PC-9 (cell line): ENCODE measurements around the gene MAP4. TPM values are rescaled to one million over a fixed set of nuclear protein-coding genes. Genes with fewer than 3 reads are reported as not detected.

ENCODE experiments used
- BruUV-seq: library from RNA; stranded (reverse); fragments of 400-500 nt; replicated peaks from 2 replicates; lab custom pipeline; 2021; lab: Mats Ljungman, UMichigan
- CTCF ChIA-PET: fragments of 300-600 bp; sonication (Branson Sonifier 250); formaldehyde crosslinking; loops from one replicate; lab custom pipeline; 2022; ENCODE audit warnings: antibody characterized with exemption; lab: Charles Lee
- POLR2A ChIA-PET: fragments of 300-600 bp; sonication (Branson Sonifier 250); formaldehyde crosslinking; loops from one replicate; lab custom pipeline; 2022; ENCODE audit warnings: antibody characterized with exemption; ENCODE audit not compliant: unreplicated experiment; lab: Charles Lee
- DNase-seq, 2 experiments: peaks; one replicate each; pipeline versions ENCODE4 v3.0.0 to v3.0.0-alpha.2; 2015 to 2022; ENCODE audit warnings: mixed read lengths in 1 of 2
- H2AFZ ChIP-seq: fragments of 200-600 bp; sonication (generic); 2 replicates; pipeline ENCODE4 v1.8.1; 2017; ENCODE audit warnings: antibody characterized with exemption
- H3F3A ChIP-seq: fragments of 200-600 bp; sonication (generic); 2 replicates; pipeline ENCODE4 v1.8.1; 2017; ENCODE audit warnings: antibody characterized with exemption, mild to moderate bottlenecking, low read depth; ENCODE audit not compliant: insufficient read depth
- H3K27ac ChIP-seq: fragments of 200-600 bp; sonication (generic); 2 replicates; pipeline ENCODE4 v1.6.1; 2016; ENCODE audit warnings: mixed run types
- H3K27me3 ChIP-seq: fragments of 200-600 bp; sonication (generic); 2 replicates; pipeline ENCODE4 v1.6.1; 2016; ENCODE audit warnings: low read depth, mixed run types; ENCODE audit not compliant: insufficient read depth
- H3K36me3 ChIP-seq: fragments of 200-600 bp; sonication (generic); 2 replicates; pipeline ENCODE4 v1.6.1; 2016; ENCODE audit warnings: low read depth, mixed run types
- H3K4me1 ChIP-seq: fragments of 200-600 bp; sonication (generic); replicated peaks from 2 replicates; pipeline ENCODE4 v1.6.1; 2016; ENCODE audit warnings: mixed run types; ENCODE audit not compliant: insufficient read depth
- H3K4me2 ChIP-seq: fragments of 200-600 bp; sonication (generic); 2 replicates; pipeline ENCODE4 v1.6.1; 2017; ENCODE audit warnings: mixed run types
- H3K4me3 ChIP-seq: fragments of 200-600 bp; sonication (generic); 2 replicates; pipeline ENCODE4 v1.6.1; 2016; ENCODE audit warnings: mixed run types
- H3K79me2 ChIP-seq: fragments of 200-600 bp; sonication (generic); 2 replicates; pipeline ENCODE4 v1.6.1; 2017; ENCODE audit warnings: low read depth, mixed run types
- H3K9me2 ChIP-seq: fragments of 200-600 bp; sonication (generic); 2 replicates; pipeline ENCODE4 v1.8.1; 2017; ENCODE audit warnings: mild to moderate bottlenecking; ENCODE audit not compliant: insufficient read depth
- H3K9me3 ChIP-seq: fragments of 200-600 bp; sonication (generic); 2 replicates; pipeline ENCODE4 v1.8.1; 2016; ENCODE audit warnings: low read depth; ENCODE audit not compliant: insufficient read depth
- H4K20me1 ChIP-seq: fragments of 200-600 bp; sonication (generic); 2 replicates; pipeline ENCODE4 v1.8.1; 2017; ENCODE audit not compliant: insufficient read depth
- CTCF ChIP-seq: fragments of 200-600 bp; sonication (generic); conservative IDR thresholded peaks from 2 replicates; pipeline ENCODE4 v1.6.1; 2017; ENCODE audit warnings: mixed run types, antibody characterized with exemption, mild to moderate bottlenecking, moderate library complexity
- EZH2 ChIP-seq: fragments of 200-600 bp; sonication (generic); IDR thresholded peaks from 2 replicates; pipeline ENCODE4 v1.8.0; 2017; ENCODE audit warnings: antibody characterized with exemption, low read depth
- intact Hi-C: fragments of 100-400 bp; cut with micrococcal nuclease; formaldehyde crosslinking; loops from one replicate; pipeline ENCODE4 v1.10.0; 2022; ENCODE audit not compliant: unreplicated experiment
- total RNA-seq: library from RNA; stranded (reverse); gene quantifications from 2 replicates; pipeline ENCODE4 v1.2.3, GENCODE V29; 2021

Gene MAP4
- total RNA-seq, 1 experiment from 2014 or later: 187 TPM

GRCh38 chr3:47851888-47852603 lies 164.2 kb downstream of the MAP4 start:
- Histone ChIP-seq H4K20me1 (peaks cover 6% of the 10 kb centered on the region; the same call in 1 of the 2 replicates), H3K9me3 (no peaks in the 10 kb centered on the region), H3K79me2 (no peaks in the 10 kb centered on the region), H3K4me1 (no peaks in the 10 kb centered on the region), H3K4me3 (no peak overlapping the region), H2AFZ (no peak overlapping the region), H3K4me2 (no peak overlapping the region), H3F3A (peaks cover 20% of the 10 kb centered on the region; the same call in 1 of the 2 replicates), H3K27ac (no peak overlapping the region), H3K27me3 (no peaks in the 10 kb centered on the region), H3K9me2 (no peaks in the 10 kb centered on the region), H3K36me3 (no peaks in the 10 kb centered on the region)
- CTCF ChIA-PET: no interaction called here
- no peak for DNase-seq
- intact Hi-C loops: no loop called here
- POLR2A ChIA-PET: no interaction called here
- BruUV-seq: TSS peak; percentile 31
- TF ChIP-seq CTCF (no peak), EZH2 (no peak)

- intact Hi-C loops: no loop called here
- Histone ChIP-seq H3K27me3 (no peaks in the 10 kb centered on the region), H2AFZ (no peak overlapping the region), H4K20me1 (peaks cover 6% of the 10 kb centered on the region; the same call in 1 of the 2 replicates), H3K4me3 (no peak overlapping the region), H3K9me2 (no peaks in the 10 kb centered on the region), H3K79me2 (no peaks in the 10 kb centered on the region), H3K4me1 (no peaks in the 10 kb centered on the region), H3K27ac (no peak overlapping the region), H3F3A (peaks cover 20% of the 10 kb centered on the region; the same call in 1 of the 2 replicates), H3K36me3 (no peaks in the 10 kb centered on the region), H3K4me2 (no peak overlapping the region), H3K9me3 (no peaks in the 10 kb centered on the region)
- no peak for DNase-seq
- no TSS peak for BruUV-seq
- POLR2A ChIA-PET: no interaction called here
- TF ChIP-seq EZH2 (no peak), CTCF (no peak)
- CTCF ChIA-PET: interaction anchor here (0.5 kb wide), 1 partner anchor 154 kb away, joined by 8 read pairs; no protein-coding TSS in a partner anchor
Measured at GRCh38 chr3:47850564-47851410, 165.4 kb downstream of the MAP4 start.

- Histone ChIP-seq H3K27ac (no peak overlapping the region), H3K4me1 (no peaks in the 10 kb centered on the region), H3K4me3 (no peak overlapping the region), H3F3A (peaks cover 20% of the 10 kb centered on the region; the same call in 1 of the 2 replicates), H3K79me2 (no peaks in the 10 kb centered on the region), H2AFZ (no peak overlapping the region), H3K4me2 (no peak overlapping the region), H3K36me3 (no peaks in the 10 kb centered on the region), H3K27me3 (no peaks in the 10 kb centered on the region), H3K9me2 (no peaks in the 10 kb centered on the region), H4K20me1 (peaks cover 6% of the 10 kb centered on the region; the same call in 1 of the 2 replicates), H3K9me3 (no peaks in the 10 kb centered on the region)
- no peak for TF ChIP-seq EZH2
- TF ChIP-seq CTCF: peak; percentile 60
- no TSS peak for BruUV-seq
- ChIA-PET CTCF (no interaction called here), POLR2A (no interaction called here)
- DNase-seq: no peak
- intact Hi-C loops: no loop called here
Measured at GRCh38 chr3:47849699-47850563, 166.3 kb downstream of the MAP4 start.
